Measurements from ENCODE around the gene HAS3. TPM values are rescaled to one million over a fixed set of nuclear protein-coding genes. Genes with fewer than 3 reads are reported as not detected.

The HAS3 gene
- total RNA-seq, 4 donors from 2014 or later: 0.78 to 3.3 (median 1.2) TPM

- no peaks in the 10 kb centered on the region for H3K27me3 ChIP-seq
- no peaks in the 10 kb centered on the region for H3K9me3 ChIP-seq
- H3K4me3 ChIP-seq: no peak overlapping the region
- no peaks in the 10 kb centered on the region for H3K4me1 ChIP-seq
- ATAC-seq: no peak
- H3K36me3 ChIP-seq: peaks cover 0 to 6% of the 10 kb centered on the region in 2 donors
- no peak overlapping the region for H3K27ac ChIP-seq
- no peak for TF ChIP-seq POLR2AphosphoS5 (IDR thresholded peaks at IDR 0.05)
- TF ChIP-seq, protein P1, sequence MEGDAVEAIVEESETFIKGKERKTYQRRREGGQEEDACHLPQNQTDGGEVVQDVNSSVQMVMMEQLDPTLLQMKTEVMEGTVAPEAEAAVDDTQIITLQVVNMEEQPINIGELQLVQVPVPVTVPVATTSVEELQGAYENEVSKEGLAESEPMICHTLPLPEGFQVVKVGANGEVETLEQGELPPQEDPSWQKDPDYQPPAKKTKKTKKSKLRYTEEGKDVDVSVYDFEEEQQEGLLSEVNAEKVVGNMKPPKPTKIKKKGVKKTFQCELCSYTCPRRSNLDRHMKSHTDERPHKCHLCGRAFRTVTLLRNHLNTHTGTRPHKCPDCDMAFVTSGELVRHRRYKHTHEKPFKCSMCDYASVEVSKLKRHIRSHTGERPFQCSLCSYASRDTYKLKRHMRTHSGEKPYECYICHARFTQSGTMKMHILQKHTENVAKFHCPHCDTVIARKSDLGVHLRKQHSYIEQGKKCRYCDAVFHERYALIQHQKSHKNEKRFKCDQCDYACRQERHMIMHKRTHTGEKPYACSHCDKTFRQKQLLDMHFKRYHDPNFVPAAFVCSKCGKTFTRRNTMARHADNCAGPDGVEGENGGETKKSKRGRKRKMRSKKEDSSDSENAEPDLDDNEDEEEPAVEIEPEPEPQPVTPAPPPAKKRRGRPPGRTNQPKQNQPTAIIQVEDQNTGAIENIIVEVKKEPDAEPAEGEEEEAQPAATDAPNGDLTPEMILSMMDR (IDR thresholded peaks at IDR 0.05): no peak
- TF ChIP-seq EP300 (IDR thresholded peaks at IDR 0.05): no peak
- TF ChIP-seq POLR2A (IDR thresholded peaks at IDR 0.05): no peak
- WGBS, 2 donors (ENCODE audit: low coverage in 1 of 2): 80 to 85% methylated on average over 1 to 7 of the region's 10 CpGs
Observed at GRCh38 chr16:69073181-69073702, 32.2 kb upstream of the HAS3 start.

- no peaks in the 10 kb centered on the region for H3K9me3 ChIP-seq
- ATAC-seq: no peak
- peaks cover 0 to under 1% of the 10 kb centered on the region in 2 donors for H3K36me3 ChIP-seq
- no peak overlapping the region for H3K27ac ChIP-seq
- no peaks in the 10 kb centered on the region for H3K27me3 ChIP-seq
- WGBS, 2 donors (ENCODE audit: low coverage in 1 of 2): 83 to 90% methylated on average over 3 to 4 of the region's 4 CpGs
- H3K4me3 ChIP-seq: no peak overlapping the region
- no peak for TF ChIP-seq POLR2A (IDR thresholded peaks at IDR 0.05)
- TF ChIP-seq, protein P1 (IDR thresholded peaks at IDR 0.05): no peak
- TF ChIP-seq EP300 (IDR thresholded peaks at IDR 0.05): no peak
- TF ChIP-seq POLR2AphosphoS5 (IDR thresholded peaks at IDR 0.05): no peak
- H3K4me1 ChIP-seq: no peaks in the 10 kb centered on the region
Observed at GRCh38 chr16:69077251-69077650, 28.2 kb upstream of the HAS3 start.

- peaks cover 0 to 4% of the 10 kb centered on the region in 2 donors for H3K36me3 ChIP-seq
- no peak for TF ChIP-seq EP300 (IDR thresholded peaks at IDR 0.05)
- TF ChIP-seq POLR2A (IDR thresholded peaks at IDR 0.05): no peak
- TF ChIP-seq POLR2AphosphoS5 (IDR thresholded peaks at IDR 0.05): no peak
- TF ChIP-seq, protein P1 (IDR thresholded peaks at IDR 0.05): no peak
- no peaks in the 10 kb centered on the region for H3K4me1 ChIP-seq
- WGBS, 2 donors (ENCODE audit: low coverage in 1 of 2): 77 to 87% methylated on average over 6 to 7 of the region's 7 CpGs
- no peaks in the 10 kb centered on the region for H3K9me3 ChIP-seq
- no peak overlapping the region for H3K4me3 ChIP-seq
- H3K27ac ChIP-seq: no peak overlapping the region
- ATAC-seq: no peak
- no peaks in the 10 kb centered on the region for H3K27me3 ChIP-seq
Observed at GRCh38 chr16:69078073-69078472, 27.4 kb upstream of the HAS3 start.

DNA sequence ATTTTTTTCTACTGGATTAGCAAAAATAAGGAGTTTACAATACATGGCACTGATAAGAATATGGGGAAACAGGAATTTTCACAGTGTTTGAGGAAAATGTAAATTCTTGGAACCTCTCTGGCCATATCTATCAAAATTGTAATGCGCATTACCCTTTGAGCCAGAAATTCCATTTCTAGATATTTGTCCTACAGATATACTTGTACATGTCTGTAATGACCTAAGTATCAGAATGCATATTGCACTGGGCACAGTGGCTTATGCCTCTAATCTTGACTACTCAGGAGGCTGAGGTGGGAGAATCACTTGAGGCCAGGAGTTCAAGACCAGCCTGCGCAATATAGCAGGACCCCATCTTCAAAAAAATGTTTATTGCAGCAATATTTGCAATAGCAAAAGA, 25.8 kb upstream of the HAS3 start:
- H3K36me3 ChIP-seq: peaks cover 0 to 11% of the 10 kb centered on the region in 2 donors
- TF ChIP-seq POLR2AphosphoS5 (IDR thresholded peaks at IDR 0.05) (no peak), EP300 (IDR thresholded peaks at IDR 0.05) (no peak), POLR2A (IDR thresholded peaks at IDR 0.05) (no peak)
- TF ChIP-seq, protein P1 (IDR thresholded peaks at IDR 0.05): no peak
- no peaks in the 10 kb centered on the region for H3K9me3 ChIP-seq
- no peak overlapping the region for H3K27ac ChIP-seq
- no peak overlapping the region for H3K4me3 ChIP-seq
- no peaks in the 10 kb centered on the region for H3K27me3 ChIP-seq
- ATAC-seq: no peak
- H3K4me1 ChIP-seq: peaks cover 0 to 8% (median 5%) of the 10 kb centered on the region in 3 donors
- whole genome bisulfite sequencing, 2 donors (ENCODE audit: low coverage in 1 of 2): 90 to 100% methylated on average over 2 of the region's 2 CpGs

DNA sequence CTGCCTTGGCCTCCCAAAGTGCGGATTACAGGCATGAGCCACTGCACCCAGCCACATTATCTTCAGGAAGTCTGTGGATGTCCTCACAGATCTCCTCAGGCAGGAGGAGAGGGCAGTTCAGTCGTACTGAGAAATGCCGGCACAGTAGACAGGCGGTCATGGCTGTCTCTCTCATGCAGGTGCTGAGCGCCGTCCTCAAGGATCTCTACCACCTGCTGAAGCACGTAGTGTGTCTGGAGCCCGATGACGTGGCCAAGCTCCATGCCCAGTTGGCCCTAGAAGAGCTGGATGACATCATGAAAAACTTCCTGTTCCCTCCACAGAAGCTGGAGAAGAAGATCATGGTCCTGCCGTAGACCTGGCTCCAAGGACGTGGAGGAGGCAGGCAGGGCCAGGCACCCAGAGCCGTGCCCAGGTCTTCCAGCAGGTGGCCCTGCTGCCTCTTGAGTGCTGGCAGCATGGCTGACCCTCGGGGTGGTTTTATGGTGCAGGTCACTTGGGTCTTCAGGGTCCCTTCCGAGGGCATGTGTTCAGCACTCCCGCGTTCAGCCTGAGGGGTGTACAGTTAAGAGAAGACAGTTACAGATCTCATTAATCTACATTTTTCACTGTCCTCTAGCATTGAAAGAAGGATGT, 22.0 kb upstream of the HAS3 start:
- no CpG with 5 or more reads among the region's 16 CpGs for WGBS, 2 donors (ENCODE audit: low coverage in 1 of 2)
- Histone ChIP-seq H3K4me3 (no peak overlapping the region), H3K9me3 (no peaks in the 10 kb centered on the region), H3K27ac (no peak overlapping the region), H3K36me3 (peaks cover 0 to 27% of the 10 kb centered on the region in 2 donors), H3K4me1 (peaks cover 0 to 8% (median 5%) of the 10 kb centered on the region in 3 donors), H3K27me3 (no peaks in the 10 kb centered on the region)
- no peak for ATAC-seq
- no peak for TF ChIP-seq POLR2A (IDR thresholded peaks at IDR 0.05)
- TF ChIP-seq, protein P1 (IDR thresholded peaks at IDR 0.05): peak in 1 of 4 experiments; percentile 8
- TF ChIP-seq POLR2AphosphoS5 (IDR thresholded peaks at IDR 0.05): no peak
- TF ChIP-seq EP300 (IDR thresholded peaks at IDR 0.05): no peak
